Measurements from ENCODE around the gene TET2.

TET2 gene

GRCh38 chr4:105140684-105141490 lies 5.8 kb upstream of the TET2 start:
- no peak for DNase-seq

- no peak for DNase-seq
Measured at GRCh38 chr4:105145156-105145902, 1.3 kb upstream of the TET2 start.

- no peak for DNase-seq
Measured at GRCh38 chr4:105145903-105146275, 787 bp upstream of the TET2 start.

- DNase-seq = no peak
Measured at GRCh38 chr4:105147016-105147552, 408 bp downstream of the TET2 start.

- DNase-seq = peak; percentile 64
Measured at GRCh38 chr4:105147553-105148161, 981 bp downstream of the TET2 start.

- DNase-seq = no peak
Measured at GRCh38 chr4:105148356-105148755, 1.7 kb downstream of the TET2 start.

- no peak for DNase-seq
Measured at GRCh38 chr4:105148776-105149175, 2.1 kb downstream of the TET2 start.

GRCh38 chr4:105149771-105150170 lies 3.1 kb downstream of the TET2 start:
- DNase-seq = no peak

- peak; percentile 50 for DNase-seq
Measured at GRCh38 chr4:105150503-105150902, 3.8 kb downstream of the TET2 start.

- no peak for DNase-seq
Measured at GRCh38 chr4:105153749-105154148, 7.1 kb downstream of the TET2 start.

GRCh38 chr4:105154576-105154975 lies 7.9 kb downstream of the TET2 start:
- no peak for DNase-seq

- no peak for DNase-seq
Measured at GRCh38 chr4:105155426-105155825, 8.8 kb downstream of the TET2 start.

- DNase-seq = no peak
Measured at GRCh38 chr4:105158837-105159236, 12.2 kb downstream of the TET2 start.

GRCh38 chr4:105162123-105162796 lies 15.6 kb downstream of the TET2 start:
- no peak for DNase-seq

- DNase-seq = no peak
Measured at GRCh38 chr4:105164548-105164947, 17.9 kb downstream of the TET2 start.

- no peak for DNase-seq
Measured at GRCh38 chr4:105166066-105166465, 19.4 kb downstream of the TET2 start.

GRCh38 chr4:105170711-105171110 lies 24.0 kb downstream of the TET2 start:
- DNase-seq = no peak

- DNase-seq = no peak
Measured at GRCh38 chr4:105171912-105172311, 25.2 kb downstream of the TET2 start.

- DNase-seq = no peak
Measured at GRCh38 chr4:105174098-105174497, 27.4 kb downstream of the TET2 start.

GRCh38 chr4:105179539-105180401 lies 33.1 kb downstream of the TET2 start:
- no peak for DNase-seq

GRCh38 chr4:105181259-105181658 lies 34.6 kb downstream of the TET2 start:
- DNase-seq = no peak

GRCh38 chr4:105182211-105182610 lies 35.5 kb downstream of the TET2 start:
- DNase-seq = no peak

Data from femur (tissue), 1 donor.